ENCODE results near the gene GAL.

GRCh38 chr11:68674461-68674860 is 9.9 kb upstream of the GAL start:
- TF ChIP-seq CTCF (IDR thresholded peaks at IDR 0.05; ENCODE audit: low read length) (no peak), EZH2 (IDR thresholded peaks at IDR 0.05; ENCODE audit: borderline replicate concordance, low read length) (no peak)

Data from OCI-LY1 (cell line).